ENCODE data around the gene TMEM169.
A peak's percentile ranks its signal among the peaks of the same experiment; 100 is the strongest.

Gene TMEM169

DNA sequence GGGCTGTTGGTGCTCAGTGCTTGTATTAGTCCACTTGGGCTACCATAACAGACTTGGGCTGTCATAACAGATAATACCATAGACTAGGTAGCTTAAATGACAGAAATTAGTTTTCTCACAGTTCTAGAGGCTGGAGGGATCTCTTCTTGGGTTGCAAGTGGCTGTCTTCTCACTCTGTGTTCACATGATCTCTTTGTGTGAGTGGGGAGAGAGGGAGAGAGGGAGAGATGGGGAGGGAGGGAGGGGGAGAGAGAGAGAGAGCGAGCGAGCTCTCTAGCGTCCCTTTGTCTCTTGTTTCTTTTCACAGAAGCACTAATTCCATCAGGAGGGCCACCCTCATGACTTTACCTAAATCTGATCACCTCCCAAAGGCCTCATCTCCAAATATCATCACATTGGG lies 23.0 kb downstream of the TMEM169 start:
- no peak for DNase-seq (ENCODE audit: low read depth)

DNA sequence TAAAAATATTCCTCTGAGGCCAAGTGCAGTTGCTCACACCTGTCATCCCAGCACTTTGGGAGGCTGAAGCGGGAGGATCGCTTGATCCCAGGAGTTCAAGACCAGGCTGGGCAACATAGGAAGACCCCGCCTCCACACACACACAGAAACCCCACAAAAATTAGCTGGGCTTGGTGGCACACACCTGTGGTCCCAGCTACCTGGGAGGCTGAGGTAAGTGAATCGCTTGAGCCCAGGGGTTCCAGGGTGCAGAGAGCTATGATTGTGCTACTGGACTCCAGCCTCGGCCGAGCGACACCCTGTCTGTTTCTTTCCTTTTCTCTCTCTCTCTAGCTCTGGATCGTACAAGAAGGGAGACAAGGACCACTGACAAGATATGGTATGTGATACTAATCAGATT lies 25.6 kb downstream of the TMEM169 start:
- no peak for DNase-seq (ENCODE audit: low read depth)

DNA sequence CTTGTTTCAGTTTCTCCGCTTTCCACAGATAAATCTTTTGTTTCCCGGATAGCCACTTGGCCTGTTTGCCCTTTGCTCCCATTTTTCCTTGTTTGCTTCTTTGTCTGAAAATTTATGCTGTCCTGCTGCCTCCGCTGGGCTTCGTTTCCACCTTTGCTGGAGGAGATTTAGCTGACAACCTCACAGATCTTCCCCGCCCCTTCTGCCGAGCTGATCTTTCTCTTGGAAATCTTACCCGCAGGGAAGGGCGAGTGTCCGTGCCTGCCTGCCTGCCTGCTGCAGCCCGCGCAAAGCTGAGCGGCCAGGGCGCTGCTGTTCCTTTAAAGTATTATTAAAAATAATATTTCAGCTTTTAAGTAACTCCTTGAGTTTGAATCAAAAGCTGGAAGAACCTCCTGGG lies 26.0 kb downstream of the TMEM169 start:
- DNase-seq (ENCODE audit: low read depth) = no peak

DNA sequence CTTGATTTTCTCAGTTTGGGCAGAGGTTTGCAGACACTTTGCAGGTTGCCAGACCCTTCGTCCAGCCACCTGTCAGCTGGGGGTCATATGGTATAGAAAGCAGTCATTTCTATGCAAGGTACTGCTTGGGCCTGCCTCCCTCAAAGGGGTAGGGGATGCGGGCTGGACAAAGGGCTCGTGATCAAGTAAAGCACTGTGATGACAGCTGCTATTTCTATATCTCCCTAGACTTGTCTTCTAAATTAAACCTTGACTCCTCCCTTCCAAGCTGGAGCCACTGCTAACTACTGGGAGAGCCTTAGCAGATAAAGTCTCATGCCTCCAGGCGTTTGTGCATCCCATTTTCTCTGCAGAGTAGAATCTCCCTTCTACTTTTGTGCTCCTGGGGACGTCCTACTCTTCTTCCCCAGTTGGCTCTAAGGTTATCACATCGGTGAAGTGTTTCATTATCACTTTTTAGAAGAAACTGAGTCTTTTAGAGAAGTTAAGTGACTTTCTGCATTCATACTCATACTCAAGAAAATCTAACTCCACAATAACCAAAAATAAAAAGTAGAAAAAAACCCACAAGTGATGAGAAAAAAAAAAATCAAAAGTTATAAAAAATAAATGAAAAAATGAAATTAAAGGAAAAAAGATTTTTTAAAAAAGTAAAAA lies 26.7 kb downstream of the TMEM169 start:
- no peak for DNase-seq (ENCODE audit: low read depth)

DNA sequence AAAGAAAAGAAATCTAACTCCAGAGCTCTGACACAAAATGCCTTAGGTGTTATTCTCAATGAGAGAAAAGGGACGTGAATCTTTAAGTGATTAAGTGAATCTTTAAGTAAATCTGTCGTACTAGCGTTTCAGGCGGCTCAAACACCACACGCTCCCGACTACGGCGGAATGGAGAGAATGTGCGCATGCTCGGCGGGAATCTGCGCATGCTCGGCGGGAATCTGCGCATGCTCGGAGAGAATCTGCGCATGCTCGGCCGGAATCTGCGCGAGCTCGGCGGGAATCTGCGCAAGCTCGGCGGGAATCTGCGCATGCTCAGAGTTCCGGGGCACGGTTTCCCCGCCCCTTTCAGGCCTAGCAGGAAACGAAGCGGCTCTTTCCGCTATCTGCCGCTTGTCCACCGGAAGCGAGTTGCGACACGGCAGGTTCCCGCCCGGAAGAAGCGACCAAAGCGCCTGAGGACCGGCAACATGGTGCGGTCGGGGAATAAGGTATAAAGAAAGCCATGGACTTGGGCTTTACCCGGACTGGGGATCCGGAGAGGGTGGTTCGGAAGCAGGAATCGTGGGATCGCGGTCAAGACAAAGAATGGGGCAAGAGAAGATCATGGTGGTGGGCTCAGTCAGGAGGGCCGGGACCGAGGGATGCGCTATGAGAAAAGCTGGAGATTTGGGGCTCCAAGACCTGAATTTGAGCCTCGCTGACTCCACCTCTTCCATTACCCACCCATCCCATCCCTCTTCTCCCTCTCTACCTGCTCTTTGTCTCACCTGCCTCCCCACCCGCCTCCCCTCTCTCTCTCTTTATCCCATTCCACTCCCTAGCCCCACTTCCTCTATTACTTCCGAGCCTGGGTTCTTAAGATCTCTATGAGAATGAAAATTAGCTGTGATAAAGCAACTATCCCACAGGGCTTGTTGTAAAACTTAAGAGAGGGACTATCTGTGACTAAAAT lies 27.5 kb downstream of the TMEM169 start, which contains the start of gene XRCC5:
XRCC5 (plus strand) TSS at position 382 of the 955 bp plus-strand sequence; CDS start at position 471, 89 bp downstream.
- peak; percentile 94 for DNase-seq (ENCODE audit: low read depth)

DNA sequence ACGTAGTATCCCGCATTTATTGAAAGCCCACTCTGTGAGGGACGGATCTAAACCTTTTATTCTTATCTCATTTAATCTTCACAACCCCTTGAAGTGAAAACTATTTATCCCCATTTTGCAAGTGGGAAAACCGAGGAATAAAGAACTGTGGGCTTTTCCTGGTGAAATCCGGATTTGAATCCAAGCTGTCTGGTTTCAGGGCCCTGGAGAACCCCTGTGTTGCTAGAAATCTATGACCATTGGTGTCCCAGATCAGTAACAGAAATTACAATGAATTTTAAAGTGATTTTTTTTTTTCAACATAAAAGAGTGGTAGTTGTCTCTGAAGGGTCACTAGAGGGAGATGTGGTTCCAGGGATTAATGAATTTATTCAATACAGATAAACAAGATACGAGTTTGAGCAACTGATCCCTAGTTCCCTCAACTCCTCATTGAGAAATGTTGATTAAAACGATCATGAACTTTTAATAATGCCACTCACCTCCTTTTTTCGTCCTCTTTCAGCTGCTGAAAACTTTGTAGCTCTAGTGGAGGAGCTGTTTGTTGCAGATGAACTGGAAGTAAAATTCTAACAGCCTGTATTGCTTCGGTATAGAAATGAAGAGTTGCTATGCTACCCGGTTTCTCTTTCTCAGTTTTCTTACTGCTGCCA lies 28.4 kb downstream of the TMEM169 start:
- DNase-seq (ENCODE audit: low read depth) = no peak

DNA sequence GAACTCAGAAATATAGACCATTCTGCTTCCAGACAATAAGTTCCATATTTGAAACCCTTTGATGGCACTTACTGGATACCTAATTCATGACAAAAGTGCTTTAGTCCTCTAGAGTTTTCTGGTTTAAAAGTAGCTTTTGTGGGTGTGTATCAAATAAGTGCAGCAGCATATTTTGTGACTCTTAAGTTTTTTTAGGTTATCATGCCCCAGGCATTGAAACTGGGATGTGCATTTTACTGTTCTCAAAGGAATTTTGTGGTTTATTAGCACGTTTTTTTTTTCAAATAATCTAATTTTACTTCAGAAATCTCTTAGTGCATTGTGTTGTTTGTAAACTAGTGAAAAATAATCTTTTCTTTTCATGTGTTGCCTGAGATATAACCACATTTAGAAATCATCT lies 28.9 kb downstream of the TMEM169 start:
- DNase-seq (ENCODE audit: low read depth) = no peak

DNA sequence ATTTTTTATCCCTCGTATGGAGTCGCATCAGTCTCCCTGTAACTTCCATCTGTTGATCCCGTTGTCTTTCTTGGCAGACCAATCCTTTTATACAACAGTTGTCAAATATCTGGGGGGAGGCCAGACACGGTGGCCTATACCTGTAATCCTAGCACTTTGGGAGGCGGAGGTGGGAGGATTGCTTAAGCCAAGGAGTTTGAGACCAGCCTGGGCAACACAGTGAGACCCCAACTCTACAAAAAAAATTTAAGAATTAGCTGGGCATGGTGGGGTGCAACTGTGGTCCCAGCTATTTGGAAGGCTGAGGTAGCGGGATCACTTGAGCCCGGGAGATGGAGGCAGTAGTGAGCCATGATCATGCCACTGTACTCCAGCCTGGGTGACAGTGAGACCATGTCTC lies 29.4 kb downstream of the TMEM169 start:
- no peak for DNase-seq (ENCODE audit: low read depth)

DNA sequence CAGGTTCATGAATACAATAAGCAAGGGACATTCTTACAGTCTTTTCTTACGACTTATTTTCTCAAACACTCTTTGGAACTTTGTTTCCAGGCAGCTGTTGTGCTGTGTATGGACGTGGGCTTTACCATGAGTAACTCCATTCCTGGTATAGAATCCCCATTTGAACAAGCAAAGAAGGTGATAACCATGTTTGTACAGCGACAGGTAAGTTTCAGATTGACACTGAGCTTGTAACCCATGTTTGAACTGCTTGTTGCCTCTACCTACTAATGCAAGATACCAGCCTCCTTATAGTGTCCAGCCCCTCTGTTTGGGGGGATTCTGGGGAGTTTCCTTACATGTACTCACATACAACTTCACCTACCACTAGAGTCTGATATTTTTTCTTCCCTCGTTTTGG lies 31.2 kb downstream of the TMEM169 start:
- no peak for DNase-seq (ENCODE audit: low read depth)

DNA sequence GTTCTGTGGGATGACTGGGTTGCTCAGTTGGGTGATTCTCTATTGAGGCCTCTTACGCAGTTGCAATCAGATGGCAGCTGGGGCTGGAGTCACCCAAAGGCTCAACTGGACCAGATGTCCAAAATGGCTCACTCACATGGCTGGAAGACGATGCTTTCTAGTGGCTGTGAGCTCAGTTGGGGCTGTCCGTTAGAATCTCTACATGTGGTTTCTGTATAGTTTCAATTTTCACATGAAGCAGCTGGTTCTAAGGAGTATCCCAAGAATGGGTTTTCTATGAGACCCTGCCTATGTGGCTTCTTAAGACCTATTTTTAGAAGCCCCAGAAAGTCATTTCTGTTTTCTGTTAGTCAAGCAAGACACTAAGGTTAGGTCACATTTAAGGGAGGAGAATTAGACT lies 31.9 kb downstream of the TMEM169 start:
- no peak for DNase-seq (ENCODE audit: low read depth)

DNA sequence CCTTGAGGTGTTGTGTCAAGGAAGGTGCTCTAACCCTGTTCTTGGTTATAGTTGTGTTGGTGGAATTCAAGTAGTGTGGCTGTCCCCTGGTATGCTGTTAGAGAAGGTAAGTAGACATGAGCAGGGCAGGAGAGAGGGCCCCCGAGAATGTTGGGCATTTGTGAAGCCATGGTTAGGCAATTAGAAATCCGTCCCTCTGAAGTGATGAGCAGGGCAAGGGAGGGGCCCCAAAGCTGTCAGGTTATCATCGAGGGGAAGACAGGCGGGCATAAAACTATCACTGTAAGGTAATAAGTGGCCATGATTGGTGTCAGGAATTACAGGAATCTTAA lies 32.6 kb downstream of the TMEM169 start:
- no peak for DNase-seq (ENCODE audit: low read depth)

DNA sequence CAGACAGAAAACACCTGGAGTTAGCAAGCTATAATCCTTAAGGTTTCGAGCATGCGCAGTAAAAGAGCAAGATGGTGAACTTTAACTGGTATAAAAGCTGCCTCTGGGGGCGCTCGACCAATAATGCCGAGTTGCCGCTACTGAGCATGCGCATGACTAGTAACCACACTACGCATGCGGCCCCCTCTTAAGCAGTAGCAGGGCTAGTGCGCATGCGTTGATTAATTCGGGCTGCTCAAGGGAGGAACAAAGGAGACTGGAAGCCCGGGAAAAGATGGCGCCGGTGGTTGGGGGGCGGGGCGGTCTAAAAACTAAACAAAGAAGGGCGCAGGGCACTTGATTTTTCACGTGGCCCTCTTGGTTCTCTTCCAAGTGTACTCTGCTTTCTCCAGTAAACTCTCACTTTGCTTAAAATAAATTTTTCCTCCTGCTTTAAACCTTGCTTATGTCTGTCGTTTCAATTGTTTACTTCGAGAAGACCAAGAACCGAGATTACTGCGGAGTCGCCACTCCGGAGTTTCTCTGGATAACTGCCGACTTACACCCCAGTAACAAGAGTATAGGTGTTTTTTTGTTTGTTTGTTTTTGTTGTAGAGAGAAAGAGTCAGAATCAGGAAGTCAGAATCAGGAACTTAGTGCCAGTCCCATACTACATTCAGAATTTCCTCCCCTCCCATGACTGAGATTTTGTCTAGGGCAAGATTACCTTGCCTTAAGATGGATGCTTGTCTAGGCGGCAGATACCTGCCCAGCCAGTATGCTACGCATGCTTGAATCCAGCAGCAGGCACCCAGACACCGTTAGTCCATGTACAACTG lies 33.2 kb downstream of the TMEM169 start:
- DNase-seq (ENCODE audit: low read depth) = peak; percentile 96

DNA sequence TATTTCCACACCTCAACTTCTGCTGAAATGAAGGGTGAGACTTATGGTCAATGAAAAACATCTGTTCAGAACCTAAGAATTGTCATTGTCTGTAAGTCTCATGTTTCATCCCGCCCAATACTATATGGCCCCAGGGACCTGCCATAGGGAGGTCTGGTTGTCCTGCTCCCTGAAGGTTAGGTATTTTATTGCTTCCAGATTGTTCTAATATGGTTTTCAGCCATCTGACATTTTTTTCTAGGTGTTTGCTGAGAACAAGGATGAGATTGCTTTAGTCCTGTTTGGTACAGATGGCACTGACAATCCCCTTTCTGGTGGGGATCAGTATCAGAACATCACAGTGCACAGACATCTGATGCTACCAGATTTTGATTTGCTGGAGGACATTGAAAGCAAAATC lies 34.7 kb downstream of the TMEM169 start:
- DNase-seq (ENCODE audit: low read depth) = no peak

DNA sequence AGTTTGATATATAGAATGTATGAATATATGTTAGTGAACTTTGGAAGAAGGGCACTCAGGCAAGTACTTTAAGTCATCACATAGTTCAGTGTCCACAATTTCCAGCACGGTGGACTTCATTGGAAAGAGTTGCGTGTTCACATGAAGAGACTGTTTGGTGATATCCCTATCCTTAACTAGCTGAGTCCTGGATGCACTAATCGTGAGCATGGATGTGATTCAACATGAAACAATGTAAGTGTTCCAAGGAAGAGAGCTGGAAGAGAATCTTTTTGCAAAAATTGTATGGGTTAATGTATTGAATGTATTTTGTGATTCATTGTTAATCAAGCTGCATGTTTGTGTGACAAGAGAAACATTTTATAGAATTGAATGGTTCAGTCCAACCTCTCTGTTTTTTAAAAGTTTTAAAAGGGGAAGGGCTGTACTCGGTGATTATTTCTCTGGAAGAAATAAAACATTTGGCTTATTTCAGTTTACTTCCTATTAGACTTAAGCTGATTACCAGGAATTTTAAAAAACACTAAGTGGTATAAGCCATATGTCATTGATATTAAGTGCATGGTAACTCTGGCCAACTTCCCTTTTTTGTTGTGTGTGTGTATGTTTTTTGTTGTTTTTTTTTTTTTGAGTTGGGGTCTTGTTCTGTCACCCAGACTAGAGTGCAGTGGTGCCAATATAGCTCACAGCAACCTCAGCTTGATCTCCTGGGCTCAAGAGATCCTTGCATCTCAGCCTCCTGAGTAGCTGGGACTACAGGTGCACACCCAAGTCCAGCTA lies 36.0 kb downstream of the TMEM169 start:
- DNase-seq (ENCODE audit: low read depth) = no peak

DNA sequence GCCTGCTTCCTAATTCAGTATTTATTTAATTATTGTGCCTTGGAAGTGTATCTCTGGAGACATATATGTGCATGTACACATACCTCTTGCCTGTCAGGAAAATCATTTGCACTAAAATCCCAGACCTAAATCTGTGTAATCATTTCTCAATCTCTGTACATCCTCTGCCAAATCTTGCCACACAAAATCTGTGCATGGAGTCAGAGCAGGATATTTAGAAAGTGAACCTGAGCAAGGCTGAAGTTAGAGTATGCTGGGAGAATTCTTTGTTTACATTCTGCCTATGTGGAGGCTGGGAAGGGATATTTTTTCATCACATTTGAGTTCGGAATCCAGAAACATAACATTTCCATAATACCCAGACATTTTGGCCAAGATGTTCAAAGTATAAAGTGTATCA lies 36.8 kb downstream of the TMEM169 start:
- DNase-seq (ENCODE audit: low read depth) = no peak

DNA sequence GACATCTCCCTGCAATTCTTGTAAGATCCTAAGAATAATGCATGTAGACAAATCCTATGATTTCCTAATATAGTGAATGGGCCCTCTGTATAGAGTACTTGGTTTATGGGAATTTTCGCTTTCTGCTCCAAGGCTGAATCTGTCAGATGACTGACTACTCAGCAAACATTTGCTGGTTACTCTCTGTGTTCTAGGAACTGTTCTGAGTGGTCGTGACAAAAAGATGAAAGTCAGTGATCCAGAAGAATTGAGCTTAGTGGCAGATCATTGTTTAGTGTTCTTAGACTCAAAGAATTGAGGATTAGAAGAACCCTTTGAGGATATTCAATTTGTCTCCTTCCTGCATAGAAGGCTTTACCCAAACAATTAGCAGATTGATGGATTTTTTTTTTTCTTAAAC lies 37.4 kb downstream of the TMEM169 start:
- no peak for DNase-seq (ENCODE audit: low read depth)

DNA sequence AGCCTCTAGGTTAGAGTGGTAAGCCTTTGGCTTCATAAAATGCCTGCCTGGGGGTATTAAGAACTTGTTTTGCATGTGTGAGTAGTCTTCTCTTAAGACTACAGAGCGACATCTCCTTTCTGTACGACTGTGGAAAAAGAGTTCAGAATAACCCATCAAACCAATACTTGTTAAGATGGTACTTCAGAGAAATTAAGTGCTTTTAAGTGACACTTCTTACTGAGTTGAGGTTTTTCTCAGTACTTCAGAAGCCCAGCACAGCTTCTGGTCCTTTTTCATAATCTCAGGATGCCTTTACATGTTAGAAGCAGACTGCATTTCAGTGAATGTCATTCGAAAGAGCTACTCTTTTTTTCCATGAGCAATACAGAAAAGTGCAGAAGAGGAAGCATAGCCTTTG lies 38.3 kb downstream of the TMEM169 start:
- DNase-seq (ENCODE audit: low read depth) = no peak

DNA sequence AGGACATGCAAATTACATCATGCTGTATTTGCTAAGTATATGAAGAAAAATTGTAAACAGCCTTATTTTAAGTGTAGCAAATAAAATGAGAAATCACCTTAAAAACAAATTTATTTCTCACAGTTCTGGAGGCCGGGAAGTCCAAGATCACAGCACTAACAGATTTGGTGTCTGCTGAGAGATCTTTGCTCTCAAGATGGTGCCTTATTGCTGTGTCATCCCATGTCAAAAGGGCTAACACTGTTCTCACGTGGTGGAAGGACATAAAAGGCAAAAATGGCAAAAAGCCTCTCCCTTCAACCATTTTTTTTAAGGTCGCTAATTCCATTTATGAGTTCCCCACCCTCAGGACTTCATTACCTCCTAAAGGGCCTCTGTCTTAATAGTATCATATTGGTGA lies 39.5 kb downstream of the TMEM169 start:
- DNase-seq (ENCODE audit: low read depth) = no peak

DNA sequence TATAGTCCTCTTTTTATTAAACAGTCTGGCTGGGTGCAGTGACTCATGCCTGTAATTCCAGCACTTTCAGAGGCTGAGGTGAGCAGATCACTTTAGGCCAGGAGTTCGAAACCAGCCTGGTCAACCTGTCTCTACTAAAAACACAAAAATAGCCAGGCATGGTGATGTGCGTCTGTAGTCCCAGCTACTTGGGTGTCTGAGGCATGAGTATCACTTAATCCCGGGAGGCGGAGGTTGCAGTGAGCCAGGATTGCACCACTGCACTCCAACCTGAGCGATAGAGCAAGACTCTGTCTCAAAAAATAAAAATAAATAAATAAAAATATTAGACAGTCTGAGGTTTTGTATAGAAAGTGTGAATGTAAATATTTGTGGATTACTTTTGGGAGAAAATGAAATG lies 45.2 kb downstream of the TMEM169 start:
- no peak for DNase-seq (ENCODE audit: low read depth)

DNA sequence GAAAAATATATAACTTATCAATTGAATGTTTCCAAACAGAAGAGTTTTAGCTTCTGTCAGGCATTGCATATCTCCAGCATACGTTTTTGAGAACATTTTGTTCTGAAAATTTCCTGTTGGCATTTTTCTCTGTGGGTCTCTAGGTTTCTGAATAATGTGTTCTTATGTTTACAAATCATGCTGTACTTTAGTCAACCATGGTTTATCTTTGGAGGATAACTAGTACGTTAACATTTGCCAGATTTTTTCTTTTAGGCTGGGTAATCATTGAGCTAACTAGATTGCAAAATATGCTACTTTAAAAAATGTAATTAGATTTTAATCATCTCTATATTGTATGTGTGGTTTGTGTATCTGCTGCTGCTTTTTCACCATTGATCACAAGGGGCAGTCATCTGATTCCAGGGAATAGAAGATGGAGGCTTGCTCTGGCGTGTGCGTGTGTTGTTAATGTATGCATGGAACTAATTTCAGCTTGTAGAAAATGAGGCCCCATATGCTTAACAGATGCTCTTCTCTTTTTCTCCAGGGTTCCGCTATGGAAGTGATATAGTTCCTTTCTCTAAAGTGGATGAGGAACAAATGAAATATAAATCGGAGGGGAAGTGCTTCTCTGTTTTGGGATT lies 48.7 kb downstream of the TMEM169 start:
- no peak for DNase-seq (ENCODE audit: low read depth)

Data from T follicular helper cell (primary cell).